Measurements from ENCODE around the gene GPSM1.

DNA sequence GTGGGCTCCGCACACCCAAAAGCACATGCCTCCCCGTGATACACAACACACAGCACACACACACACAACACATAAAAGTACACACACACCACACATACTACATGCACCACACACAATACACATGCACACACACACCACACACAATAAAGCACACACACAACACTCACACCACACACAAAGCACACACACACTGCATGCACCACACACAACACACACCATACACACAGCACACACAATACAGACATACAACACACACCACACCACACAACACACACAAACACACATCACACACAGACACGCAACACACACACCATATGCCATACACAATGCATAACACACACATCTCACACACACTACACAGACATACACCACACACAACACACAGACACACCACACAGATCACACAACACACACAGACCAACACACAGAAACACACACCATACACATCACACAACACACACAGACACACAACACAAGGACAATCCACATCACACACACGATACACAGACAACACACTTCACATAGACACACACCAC is 20.1 kb upstream of the GPSM1 start:
- TF ChIP-seq, protein P1, sequence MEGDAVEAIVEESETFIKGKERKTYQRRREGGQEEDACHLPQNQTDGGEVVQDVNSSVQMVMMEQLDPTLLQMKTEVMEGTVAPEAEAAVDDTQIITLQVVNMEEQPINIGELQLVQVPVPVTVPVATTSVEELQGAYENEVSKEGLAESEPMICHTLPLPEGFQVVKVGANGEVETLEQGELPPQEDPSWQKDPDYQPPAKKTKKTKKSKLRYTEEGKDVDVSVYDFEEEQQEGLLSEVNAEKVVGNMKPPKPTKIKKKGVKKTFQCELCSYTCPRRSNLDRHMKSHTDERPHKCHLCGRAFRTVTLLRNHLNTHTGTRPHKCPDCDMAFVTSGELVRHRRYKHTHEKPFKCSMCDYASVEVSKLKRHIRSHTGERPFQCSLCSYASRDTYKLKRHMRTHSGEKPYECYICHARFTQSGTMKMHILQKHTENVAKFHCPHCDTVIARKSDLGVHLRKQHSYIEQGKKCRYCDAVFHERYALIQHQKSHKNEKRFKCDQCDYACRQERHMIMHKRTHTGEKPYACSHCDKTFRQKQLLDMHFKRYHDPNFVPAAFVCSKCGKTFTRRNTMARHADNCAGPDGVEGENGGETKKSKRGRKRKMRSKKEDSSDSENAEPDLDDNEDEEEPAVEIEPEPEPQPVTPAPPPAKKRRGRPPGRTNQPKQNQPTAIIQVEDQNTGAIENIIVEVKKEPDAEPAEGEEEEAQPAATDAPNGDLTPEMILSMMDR (conservative IDR thresholded peaks at IDR 0.05 in 1 of 2, IDR thresholded peaks at IDR 0.05 in 1 of 2; ENCODE audit: extremely low read depth in 1 of 2, insufficient read depth in 1 of 2, low read depth in 1 of 2, low read length in 2 of 2): no peak
- TF ChIP-seq EZH2 (IDR thresholded peaks at IDR 0.05; ENCODE audit: borderline replicate concordance, low read length): no peak

Measured in mammary epithelial cell (primary cell).